ENCODE data around the gene VPS51.

VPS51 gene

DNA sequence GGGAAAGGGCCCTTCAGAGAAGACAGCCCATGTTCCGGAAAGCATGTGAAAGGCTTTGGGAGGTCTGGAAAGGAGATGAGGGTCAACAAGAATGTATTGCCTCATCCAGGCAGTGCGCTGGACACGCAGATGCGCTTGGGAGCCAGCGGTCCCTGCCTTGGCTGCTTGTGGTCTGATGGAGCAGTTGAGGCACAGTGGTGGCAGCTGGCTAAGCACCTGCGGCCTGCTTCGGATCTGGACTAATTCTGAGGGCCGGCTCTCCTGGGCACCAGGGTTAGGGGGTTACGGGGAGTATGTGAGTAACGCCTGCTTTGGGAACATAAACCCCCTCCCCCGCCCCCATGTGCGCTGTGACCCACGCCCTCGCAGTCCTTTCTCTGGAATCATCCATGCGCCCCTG lies 11.1 kb downstream of the VPS51 start:
- no peak overlapping the region for H3K27ac ChIP-seq (ENCODE audit: low read length)
- no peaks in the 10 kb centered on the region for H3K36me3 ChIP-seq (replicated peaks; ENCODE audit: insufficient read depth, low read length)
- no peak overlapping the region for H3K4me2 ChIP-seq (ENCODE audit: low read depth, low read length)
- peaks cover 13% of the 10 kb centered on the region for H3F3A ChIP-seq (ENCODE audit: insufficient read depth, low read length)
- H3K9ac ChIP-seq (ENCODE audit: low read length): no peak overlapping the region
- TF ChIP-seq EZH2 (optimal IDR thresholded peaks at IDR 0.05; ENCODE audit: low read depth, low read length): no peak
- TF ChIP-seq EZH2phosphoT487 (IDR thresholded peaks at IDR 0.05; ENCODE audit: low read length): no peak
- TF ChIP-seq, protein P1, sequence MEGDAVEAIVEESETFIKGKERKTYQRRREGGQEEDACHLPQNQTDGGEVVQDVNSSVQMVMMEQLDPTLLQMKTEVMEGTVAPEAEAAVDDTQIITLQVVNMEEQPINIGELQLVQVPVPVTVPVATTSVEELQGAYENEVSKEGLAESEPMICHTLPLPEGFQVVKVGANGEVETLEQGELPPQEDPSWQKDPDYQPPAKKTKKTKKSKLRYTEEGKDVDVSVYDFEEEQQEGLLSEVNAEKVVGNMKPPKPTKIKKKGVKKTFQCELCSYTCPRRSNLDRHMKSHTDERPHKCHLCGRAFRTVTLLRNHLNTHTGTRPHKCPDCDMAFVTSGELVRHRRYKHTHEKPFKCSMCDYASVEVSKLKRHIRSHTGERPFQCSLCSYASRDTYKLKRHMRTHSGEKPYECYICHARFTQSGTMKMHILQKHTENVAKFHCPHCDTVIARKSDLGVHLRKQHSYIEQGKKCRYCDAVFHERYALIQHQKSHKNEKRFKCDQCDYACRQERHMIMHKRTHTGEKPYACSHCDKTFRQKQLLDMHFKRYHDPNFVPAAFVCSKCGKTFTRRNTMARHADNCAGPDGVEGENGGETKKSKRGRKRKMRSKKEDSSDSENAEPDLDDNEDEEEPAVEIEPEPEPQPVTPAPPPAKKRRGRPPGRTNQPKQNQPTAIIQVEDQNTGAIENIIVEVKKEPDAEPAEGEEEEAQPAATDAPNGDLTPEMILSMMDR (IDR thresholded peaks at IDR 0.05; ENCODE audit: low read length): no peak
- H3K79me2 ChIP-seq (ENCODE audit: low read length): peaks cover 44% of the 10 kb centered on the region
- no peaks in the 10 kb centered on the region for H3K27me3 ChIP-seq (replicated peaks; ENCODE audit: insufficient read depth, low read length)
- H2AFZ ChIP-seq (ENCODE audit: low read length): no peak overlapping the region
- H3K9me3 ChIP-seq (replicated peaks; ENCODE audit: insufficient read depth, low read length): no peaks in the 10 kb centered on the region
- H3K9me2 ChIP-seq (replicated peaks; ENCODE audit: insufficient read depth, low read length): no peaks in the 10 kb centered on the region
- H3K4me3 ChIP-seq (ENCODE audit: low read length): no peak overlapping the region
- H4K20me1 ChIP-seq (ENCODE audit: insufficient read depth, low read length): no peaks in the 10 kb centered on the region
- peaks cover 12% of the 10 kb centered on the region for H3K4me1 ChIP-seq (ENCODE audit: low read length)
- DNase-seq: no peak

DNA sequence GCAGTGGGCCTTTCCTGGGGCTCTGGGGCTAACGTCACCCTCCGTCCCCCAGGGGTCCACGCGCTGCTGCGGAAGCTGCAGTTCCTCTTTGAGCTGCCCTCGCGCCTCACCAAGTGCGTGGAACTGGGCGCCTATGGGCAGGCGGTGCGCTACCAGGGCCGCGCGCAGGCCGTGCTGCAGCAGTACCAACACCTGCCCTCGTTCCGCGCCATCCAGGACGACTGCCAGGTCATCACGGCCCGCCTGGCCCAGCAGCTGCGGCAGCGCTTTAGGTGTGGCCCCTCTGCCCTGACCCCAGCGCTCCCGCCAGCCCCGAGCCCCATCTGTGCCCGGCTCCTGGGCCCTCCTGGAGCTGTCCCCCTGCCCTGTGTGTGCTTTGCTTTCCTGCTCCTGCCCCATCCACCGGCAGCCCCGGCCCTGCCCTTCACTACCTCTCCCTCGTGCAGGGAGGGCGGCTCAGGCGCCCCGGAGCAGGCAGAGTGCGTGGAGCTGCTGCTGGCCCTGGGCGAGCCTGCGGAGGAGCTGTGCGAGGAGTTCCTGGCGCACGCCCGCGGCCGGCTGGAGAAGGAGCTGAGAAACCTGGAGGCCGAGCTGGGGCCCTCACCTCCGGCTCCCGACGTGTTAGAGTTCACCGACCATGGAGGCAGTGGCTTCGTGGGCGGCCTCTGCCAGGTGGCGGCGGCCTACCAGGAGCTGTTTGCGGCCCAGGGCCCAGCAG lies 11.9 kb downstream of the VPS51 start:
- no peaks in the 10 kb centered on the region for H4K20me1 ChIP-seq (ENCODE audit: insufficient read depth, low read length)
- no peak for DNase-seq
- no peaks in the 10 kb centered on the region for H3K36me3 ChIP-seq (replicated peaks; ENCODE audit: insufficient read depth, low read length)

DNA sequence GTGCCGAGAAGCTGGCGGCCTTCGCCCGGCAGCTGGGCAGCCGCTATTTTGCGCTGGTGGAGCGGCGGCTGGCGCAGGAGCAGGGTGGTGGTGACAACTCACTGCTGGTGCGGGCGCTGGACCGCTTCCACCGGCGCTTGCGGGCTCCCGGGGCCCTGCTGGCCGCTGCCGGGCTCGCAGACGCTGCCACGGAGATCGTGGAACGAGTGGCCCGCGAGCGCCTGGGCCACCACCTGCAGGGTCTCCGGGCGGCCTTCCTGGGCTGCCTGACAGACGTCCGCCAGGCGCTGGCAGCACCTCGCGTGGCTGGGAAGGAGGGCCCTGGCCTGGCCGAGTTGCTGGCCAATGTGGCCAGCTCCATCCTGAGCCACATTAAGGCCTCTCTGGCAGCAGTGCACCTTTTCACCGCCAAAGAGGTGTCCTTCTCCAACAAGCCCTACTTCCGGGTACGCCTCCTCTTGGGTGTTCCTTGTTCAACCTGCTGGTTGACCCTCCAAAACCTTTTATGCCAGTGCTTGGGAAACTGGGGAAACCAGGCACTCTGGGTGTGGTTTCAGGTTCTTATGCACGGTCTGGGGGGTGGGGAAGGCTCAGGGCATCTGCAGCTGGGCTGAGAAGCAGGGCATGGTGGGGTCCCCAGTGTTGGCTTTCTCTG lies 12.6 kb downstream of the VPS51 start:
- no peak overlapping the region for H3K4me2 ChIP-seq (ENCODE audit: low read depth, low read length)
- H3K9me2 ChIP-seq (replicated peaks; ENCODE audit: insufficient read depth, low read length): no peaks in the 10 kb centered on the region
- no peak overlapping the region for H3K4me3 ChIP-seq (ENCODE audit: low read length)
- DNase-seq: no peak
- peaks cover 28% of the 10 kb centered on the region for H3K79me2 ChIP-seq (ENCODE audit: low read length)
- peaks cover 13% of the 10 kb centered on the region for H3F3A ChIP-seq (ENCODE audit: insufficient read depth, low read length)
- TF ChIP-seq EZH2phosphoT487 (IDR thresholded peaks at IDR 0.05; ENCODE audit: low read length): no peak
- no peak for TF ChIP-seq EZH2 (optimal IDR thresholded peaks at IDR 0.05; ENCODE audit: low read depth, low read length)
- TF ChIP-seq, protein P1 (IDR thresholded peaks at IDR 0.05; ENCODE audit: low read length): no peak
- no peak overlapping the region for H2AFZ ChIP-seq (ENCODE audit: low read length)
- no peaks in the 10 kb centered on the region for H4K20me1 ChIP-seq (ENCODE audit: insufficient read depth, low read length)
- H3K4me1 ChIP-seq (ENCODE audit: low read length): peaks cover 18% of the 10 kb centered on the region
- H3K36me3 ChIP-seq (replicated peaks; ENCODE audit: insufficient read depth, low read length): no peaks in the 10 kb centered on the region
- H3K9ac ChIP-seq (ENCODE audit: low read length): no peak overlapping the region
- H3K9me3 ChIP-seq (replicated peaks; ENCODE audit: insufficient read depth, low read length): no peaks in the 10 kb centered on the region
- H3K27ac ChIP-seq (ENCODE audit: low read length): no peak overlapping the region
- H3K27me3 ChIP-seq (replicated peaks; ENCODE audit: insufficient read depth, low read length): no peaks in the 10 kb centered on the region

More for the DNA sequence above, 11.9 kb downstream of the VPS51 start:
- Histone ChIP-seq H3K9ac (ENCODE audit: low read length) (no peak overlapping the region), H3K79me2 (ENCODE audit: low read length) (peaks cover 35% of the 10 kb centered on the region), H3K4me3 (ENCODE audit: low read length) (no peak overlapping the region), H3K9me3 (replicated peaks; ENCODE audit: insufficient read depth, low read length) (no peaks in the 10 kb centered on the region), H3F3A (ENCODE audit: insufficient read depth, low read length) (peaks cover 13% of the 10 kb centered on the region), H2AFZ (ENCODE audit: low read length) (no peak overlapping the region), H3K27me3 (replicated peaks; ENCODE audit: insufficient read depth, low read length) (no peaks in the 10 kb centered on the region), H3K4me2 (ENCODE audit: low read depth, low read length) (no peak overlapping the region), H3K27ac (ENCODE audit: low read length) (no peak overlapping the region), H3K4me1 (ENCODE audit: low read length) (peaks cover 13% of the 10 kb centered on the region), H3K9me2 (replicated peaks; ENCODE audit: insufficient read depth, low read length) (no peaks in the 10 kb centered on the region)
- TF ChIP-seq EZH2 (optimal IDR thresholded peaks at IDR 0.05; ENCODE audit: low read depth, low read length): no peak
- TF ChIP-seq, protein P1 (IDR thresholded peaks at IDR 0.05; ENCODE audit: low read length): no peak

Data from MM.1S (cell line).